ENCODE measurements around the gene ZC3HAV1. TPM values are rescaled to one million over a fixed set of nuclear protein-coding genes. Genes with fewer than 3 reads are reported as not detected.
A peak's percentile ranks its signal among the peaks of the same experiment; 100 is the strongest.

The ZC3HAV1 gene
- polyA plus RNA-seq, 4 donors: 7.3 to 21.2 (median 9.8) TPM

DNA sequence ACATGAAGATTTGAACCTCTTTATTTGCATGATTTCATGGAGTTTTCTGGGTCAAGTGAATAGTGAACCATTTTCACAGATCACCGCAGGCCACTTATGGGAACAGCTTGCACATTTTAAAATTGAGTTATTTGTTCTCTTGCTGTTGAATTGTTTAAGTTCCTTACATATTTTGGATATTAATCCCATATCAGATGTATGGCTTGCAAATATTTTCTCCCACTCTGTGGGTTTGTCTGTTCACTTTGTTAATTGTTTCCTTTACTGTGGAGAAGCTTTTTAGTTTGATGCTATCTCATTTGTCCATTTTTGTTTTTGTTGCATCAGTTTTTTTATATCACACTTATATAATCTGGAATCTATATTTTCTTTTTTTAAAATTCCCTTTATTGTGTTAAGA lies 59.6 kb downstream of the ZC3HAV1 start:
- no peak for FAIRE-seq
- Histone ChIP-seq H3K9me3 (ENCODE audit: control insufficient read depth in 2 of 2, insufficient read depth in 1 of 2, low read depth in 1 of 2, low read length in 1 of 2) (no peaks in the 10 kb centered on the region), H3K4me1 (ENCODE audit: control insufficient read depth in 3 of 3, insufficient read depth in 2 of 3, low read depth in 1 of 3, low read length in 2 of 3) (peaks cover 0 to 5% (median 0%) of the 10 kb centered on the region in 3 donors), H3K36me3 (ENCODE audit: control insufficient read depth in 3 of 3, insufficient read depth in 2 of 3, low read depth in 1 of 3, low read length in 3 of 3) (peaks cover 11 to 39% (median 24%) of the 10 kb centered on the region in 3 donors), H3K27ac (ENCODE audit: low read depth in 1 of 3, low read length in 2 of 3) (no peak overlapping the region), H3K4me3 (ENCODE audit: low read depth in 1 of 3, low read length in 3 of 3) (no peak overlapping the region), H3K27me3 (ENCODE audit: control insufficient read depth in 3 of 3, insufficient read depth in 3 of 3, low read length in 3 of 3) (no peaks in the 10 kb centered on the region)
- WGBS, 3 donors: 82 to 100% (median 96%) methylated on average over 1 of the region's 1 CpG
- DNase-seq: no peak

GRCh38 chr7:139049111-139049510 lies 60.4 kb downstream of the ZC3HAV1 start:
- H3K36me3 ChIP-seq (ENCODE audit: control insufficient read depth in 3 of 3, insufficient read depth in 2 of 3, low read depth in 1 of 3, low read length in 3 of 3): peaks cover 9 to 31% (median 25%) of the 10 kb centered on the region in 3 donors

GRCh38 chr7:139047970-139048369 lies 61.5 kb downstream of the ZC3HAV1 start:
- 67 to 82% (median 74%) methylated on average over 3 of the region's 3 CpGs for WGBS, 3 donors
- DNase-seq: no peak
- Histone ChIP-seq H3K4me1 (ENCODE audit: control insufficient read depth in 3 of 3, insufficient read depth in 2 of 3, low read depth in 1 of 3, low read length in 2 of 3) (peaks cover 0 to 9% (median 0%) of the 10 kb centered on the region in 3 donors), H3K27ac (ENCODE audit: low read depth in 1 of 3, low read length in 2 of 3) (no peak overlapping the region), H3K9me3 (ENCODE audit: control insufficient read depth in 2 of 2, insufficient read depth in 1 of 2, low read depth in 1 of 2, low read length in 1 of 2) (no peaks in the 10 kb centered on the region), H3K36me3 (ENCODE audit: control insufficient read depth in 3 of 3, insufficient read depth in 2 of 3, low read depth in 1 of 3, low read length in 3 of 3) (peaks cover 5 to 29% (median 22%) of the 10 kb centered on the region in 3 donors), H3K4me3 (ENCODE audit: low read depth in 1 of 3, low read length in 3 of 3) (no peak overlapping the region), H3K27me3 (ENCODE audit: control insufficient read depth in 3 of 3, insufficient read depth in 3 of 3, low read length in 3 of 3) (no peaks in the 10 kb centered on the region)
- FAIRE-seq: no peak

More at GRCh38 chr7:139049111-139049510, 60.4 kb downstream of the ZC3HAV1 start:
- FAIRE-seq (no peak), DNase-seq (no peak)
- 74 to 88% (median 78%) methylated on average over 7 of the region's 7 CpGs for WGBS, 3 donors
- Histone ChIP-seq H3K4me1 (ENCODE audit: control insufficient read depth in 3 of 3, insufficient read depth in 2 of 3, low read depth in 1 of 3, low read length in 2 of 3) (peaks cover 0 to 6% (median 0%) of the 10 kb centered on the region in 3 donors), H3K27me3 (ENCODE audit: control insufficient read depth in 3 of 3, insufficient read depth in 3 of 3, low read length in 3 of 3) (no peaks in the 10 kb centered on the region), H3K27ac (ENCODE audit: low read depth in 1 of 3, low read length in 2 of 3) (no peak overlapping the region), H3K9me3 (ENCODE audit: control insufficient read depth in 2 of 2, insufficient read depth in 1 of 2, low read depth in 1 of 2, low read length in 1 of 2) (no peaks in the 10 kb centered on the region), H3K4me3 (ENCODE audit: low read depth in 1 of 3, low read length in 3 of 3) (no peak overlapping the region)

GRCh38 chr7:139046143-139046542 lies 63.4 kb downstream of the ZC3HAV1 start:
- Histone ChIP-seq H3K36me3 (ENCODE audit: control insufficient read depth in 3 of 3, insufficient read depth in 2 of 3, low read depth in 1 of 3, low read length in 3 of 3) (peaks cover 2 to 18% (median 15%) of the 10 kb centered on the region in 3 donors), H3K4me3 (ENCODE audit: low read depth in 1 of 3, low read length in 3 of 3) (no peak overlapping the region), H3K27ac (ENCODE audit: low read depth in 1 of 3, low read length in 2 of 3) (no peak overlapping the region), H3K27me3 (ENCODE audit: control insufficient read depth in 3 of 3, insufficient read depth in 3 of 3, low read length in 3 of 3) (no peaks in the 10 kb centered on the region), H3K4me1 (ENCODE audit: control insufficient read depth in 3 of 3, insufficient read depth in 2 of 3, low read depth in 1 of 3, low read length in 2 of 3) (peaks cover 0 to 9% (median 0%) of the 10 kb centered on the region in 3 donors), H3K9me3 (ENCODE audit: control insufficient read depth in 2 of 2, insufficient read depth in 1 of 2, low read depth in 1 of 2, low read length in 1 of 2) (no peaks in the 10 kb centered on the region)
- DNase-seq (no peak), FAIRE-seq (no peak)
- 88 to 99% (median 93%) methylated on average over 6 of the region's 6 CpGs for WGBS, 3 donors

- Histone ChIP-seq H3K27me3 (ENCODE audit: control insufficient read depth in 3 of 3, insufficient read depth in 3 of 3, low read length in 3 of 3) (no peaks in the 10 kb centered on the region), H3K4me1 (ENCODE audit: control insufficient read depth in 3 of 3, insufficient read depth in 2 of 3, low read depth in 1 of 3, low read length in 2 of 3) (peaks cover 0 to 9% (median 0%) of the 10 kb centered on the region in 3 donors), H3K4me3 (ENCODE audit: low read depth in 1 of 3, low read length in 3 of 3) (no peak overlapping the region), H3K36me3 (ENCODE audit: control insufficient read depth in 3 of 3, insufficient read depth in 2 of 3, low read depth in 1 of 3, low read length in 3 of 3) (peaks cover 2 to 18% (median 8%) of the 10 kb centered on the region in 3 donors), H3K9me3 (ENCODE audit: control insufficient read depth in 2 of 2, insufficient read depth in 1 of 2, low read depth in 1 of 2, low read length in 1 of 2) (no peaks in the 10 kb centered on the region), H3K27ac (ENCODE audit: low read depth in 1 of 3, low read length in 2 of 3) (peak overlapping the region in 1 of 3 donors; percentile 38)
- DNase-seq (peak in 1 of 2 donors; percentile 15), FAIRE-seq (no peak)
- WGBS, 3 donors: 65 to 91% (median 74%) methylated on average over 5 of the region's 5 CpGs
Observed at GRCh38 chr7:139044813-139045794, 64.4 kb downstream of the ZC3HAV1 start.

DNA sequence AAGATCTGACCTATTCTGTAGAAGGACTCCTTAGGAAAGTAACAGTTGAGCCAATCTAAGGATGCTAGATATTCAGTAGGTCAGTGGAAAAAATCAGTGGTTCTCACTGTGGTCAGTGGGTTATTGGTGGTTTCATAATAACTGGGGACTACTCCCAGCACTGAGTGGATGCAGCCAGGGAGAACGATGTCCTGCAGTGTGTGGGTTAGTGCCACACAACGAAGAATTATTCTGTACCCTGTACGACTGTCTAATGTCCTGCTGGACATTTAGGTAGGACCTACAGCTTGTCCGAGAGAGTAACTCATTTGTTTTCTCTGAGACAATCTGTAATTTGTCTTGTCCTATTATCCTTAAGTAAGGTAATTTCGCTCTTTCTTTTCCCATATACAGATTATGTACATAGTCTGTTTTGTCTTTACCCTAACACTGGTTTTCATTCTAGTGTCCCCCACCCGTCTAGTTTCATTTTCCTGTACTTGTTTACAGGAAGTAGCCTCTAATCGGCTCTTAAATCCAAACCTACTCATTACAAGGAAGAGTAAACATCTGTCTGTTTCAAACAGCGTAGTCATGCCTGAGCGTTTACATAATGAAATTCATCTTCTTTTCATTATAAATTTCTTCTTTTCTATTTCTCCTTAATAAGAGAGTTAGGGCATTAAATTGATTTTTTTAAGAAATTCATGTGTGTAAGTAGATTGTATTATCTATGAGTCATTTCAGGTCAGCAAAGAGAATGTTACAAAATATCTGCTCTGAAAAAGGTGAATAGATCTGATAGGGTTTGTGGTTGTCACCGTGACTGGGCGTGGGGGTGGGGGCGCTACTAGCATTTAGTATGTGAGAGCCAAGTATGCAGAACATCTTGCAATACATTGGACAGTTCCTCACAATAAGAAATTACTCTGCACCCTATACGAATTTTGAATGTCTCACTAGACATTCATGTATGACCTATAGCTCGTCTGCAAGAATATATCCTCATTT lies 65.4 kb downstream of the ZC3HAV1 start:
- peaks cover 2 to 12% (median 4%) of the 10 kb centered on the region in 3 donors for H3K36me3 ChIP-seq (ENCODE audit: control insufficient read depth in 3 of 3, insufficient read depth in 2 of 3, low read depth in 1 of 3, low read length in 3 of 3)
- peak overlapping the region in 1 of 3 donors; percentile 83 for H3K27ac ChIP-seq (ENCODE audit: low read depth in 1 of 3, low read length in 2 of 3)
- H3K9me3 ChIP-seq (ENCODE audit: control insufficient read depth in 2 of 2, insufficient read depth in 1 of 2, low read depth in 1 of 2, low read length in 1 of 2): no peaks in the 10 kb centered on the region
- peaks cover 0 to 9% (median 0%) of the 10 kb centered on the region in 3 donors for H3K4me1 ChIP-seq (ENCODE audit: control insufficient read depth in 3 of 3, insufficient read depth in 2 of 3, low read depth in 1 of 3, low read length in 2 of 3)
- FAIRE-seq (no peak), DNase-seq (peak in 1 of 2 donors; percentile 27)
- H3K4me3 ChIP-seq (ENCODE audit: low read depth in 1 of 3, low read length in 3 of 3): no peak overlapping the region
- no peaks in the 10 kb centered on the region for H3K27me3 ChIP-seq (ENCODE audit: control insufficient read depth in 3 of 3, insufficient read depth in 3 of 3, low read length in 3 of 3)
- 43 to 78% (median 63%) methylated on average over 14 of the region's 14 CpGs for WGBS, 3 donors

- FAIRE-seq (no peak), DNase-seq (peak in 1 of 2 donors; percentile 65)
- no peak overlapping the region for H3K4me3 ChIP-seq (ENCODE audit: low read depth in 1 of 3, low read length in 3 of 3)
- peaks cover 0 to 8% (median 2%) of the 10 kb centered on the region in 3 donors for H3K36me3 ChIP-seq (ENCODE audit: control insufficient read depth in 3 of 3, insufficient read depth in 2 of 3, low read depth in 1 of 3, low read length in 3 of 3)
- no peaks in the 10 kb centered on the region for H3K9me3 ChIP-seq (ENCODE audit: control insufficient read depth in 2 of 2, insufficient read depth in 1 of 2, low read depth in 1 of 2, low read length in 1 of 2)
- 34 to 54% (median 40%) methylated on average over 6 of the region's 6 CpGs for WGBS, 3 donors
- no peaks in the 10 kb centered on the region for H3K27me3 ChIP-seq (ENCODE audit: control insufficient read depth in 3 of 3, insufficient read depth in 3 of 3, low read length in 3 of 3)
- H3K4me1 ChIP-seq (ENCODE audit: control insufficient read depth in 3 of 3, insufficient read depth in 2 of 3, low read depth in 1 of 3, low read length in 2 of 3): peaks cover 0 to 8% (median 0%) of the 10 kb centered on the region in 3 donors
- H3K27ac ChIP-seq (ENCODE audit: low read depth in 1 of 3, low read length in 2 of 3): peak overlapping the region in 1 of 3 donors; percentile 19
Observed at GRCh38 chr7:139041378-139042085, 68.0 kb downstream of the ZC3HAV1 start.
